ENCODE results near the gene SLC11A2.
A peak's percentile ranks its signal among the peaks of the same experiment; 100 is the strongest.
"Not testable (repeated sequence)": the region's sequence is repeated elsewhere in the genome, so short reads cannot be mapped to it uniquely, and the experiment has no call there.

SLC11A2 gene

GRCh38 chr12:51025338-51025835 is 797 bp downstream of the SLC11A2 start:
- no peak for DNase-seq (ENCODE audit: low spot score)

- no peak for DNase-seq (ENCODE audit: low spot score)
These were observed 2.4 kb downstream of the SLC11A2 start for GRCh38 chr12:51023625-51024382.

DNA sequence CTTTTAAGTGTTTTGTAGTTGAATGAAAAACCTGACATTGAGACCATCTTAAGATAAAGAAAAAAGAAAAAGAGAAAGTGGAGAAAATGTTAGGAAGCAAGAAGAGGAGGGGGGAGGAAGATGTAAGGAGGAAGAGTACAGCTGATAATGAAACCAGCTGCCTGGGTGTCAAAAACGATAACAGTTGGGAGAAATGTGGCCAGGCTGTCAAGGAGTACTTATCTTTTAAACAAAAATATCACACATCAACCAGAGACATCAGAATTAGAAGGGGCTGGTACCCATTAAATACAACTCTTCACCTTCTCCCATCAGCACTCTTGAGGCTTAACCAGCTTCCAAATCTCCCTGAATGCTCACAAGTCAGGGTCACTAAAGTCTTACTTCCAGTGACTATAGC is 4.5 kb downstream of the SLC11A2 start:
- no peak for DNase-seq (ENCODE audit: low spot score)

DNA sequence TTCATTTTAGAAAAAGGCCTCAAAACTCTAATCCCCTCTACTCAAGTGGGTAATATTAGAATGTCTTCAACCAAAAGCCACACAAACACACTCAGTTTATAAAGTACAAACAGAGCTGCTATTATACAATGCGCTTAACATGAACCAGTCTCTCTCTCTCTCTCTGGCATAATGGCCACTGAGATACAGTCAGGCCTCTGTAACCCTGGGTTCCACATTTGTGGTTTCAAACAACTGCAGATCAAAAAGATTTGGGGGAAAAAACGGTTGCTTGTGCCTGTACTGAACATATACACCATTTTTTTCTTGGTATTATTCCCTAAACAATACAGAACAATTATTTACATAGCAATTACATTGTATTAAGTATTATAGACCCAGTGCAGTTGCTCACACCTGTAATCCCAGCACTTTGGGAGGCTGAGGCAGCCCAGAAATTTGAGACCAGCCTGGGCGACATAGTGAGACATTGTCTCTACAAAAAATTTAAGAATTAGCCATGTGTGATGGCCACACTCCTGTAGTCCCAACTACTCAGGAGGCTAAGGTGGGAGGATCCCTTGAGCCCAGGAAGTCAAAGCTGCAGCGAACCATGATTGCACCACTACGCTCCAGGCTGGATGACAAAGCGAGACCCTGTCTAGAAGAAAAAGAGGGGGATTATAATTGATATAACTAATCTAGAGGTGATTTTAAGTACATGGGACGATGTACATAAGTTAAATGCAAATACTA is 5.6 kb downstream of the SLC11A2 start:
- DNase-seq (ENCODE audit: low spot score): peak; percentile 74

GRCh38 chr12:51019927-51020326 is 6.3 kb downstream of the SLC11A2 start:
- DNase-seq (ENCODE audit: low spot score): no peak

DNA sequence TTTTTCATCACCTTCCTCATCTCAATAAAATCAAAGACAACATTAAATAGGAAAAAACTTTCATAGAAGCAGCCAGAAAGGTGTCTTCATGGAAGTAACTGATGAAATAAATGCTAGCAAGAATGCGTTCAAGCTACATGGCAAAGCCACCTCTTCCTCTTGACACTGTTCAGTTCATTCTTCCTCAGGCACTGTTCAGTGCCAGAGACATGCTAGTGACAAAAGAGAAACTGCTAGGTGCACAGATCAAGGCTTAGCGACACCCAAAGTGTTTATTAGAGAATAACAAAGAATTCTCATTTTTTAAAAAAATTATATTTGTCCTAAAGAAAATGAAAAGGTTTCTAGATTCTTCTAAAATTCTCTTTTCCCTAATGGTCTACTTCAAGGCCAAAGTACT is 7.2 kb downstream of the SLC11A2 start:
- no peak for DNase-seq (ENCODE audit: low spot score)

DNA sequence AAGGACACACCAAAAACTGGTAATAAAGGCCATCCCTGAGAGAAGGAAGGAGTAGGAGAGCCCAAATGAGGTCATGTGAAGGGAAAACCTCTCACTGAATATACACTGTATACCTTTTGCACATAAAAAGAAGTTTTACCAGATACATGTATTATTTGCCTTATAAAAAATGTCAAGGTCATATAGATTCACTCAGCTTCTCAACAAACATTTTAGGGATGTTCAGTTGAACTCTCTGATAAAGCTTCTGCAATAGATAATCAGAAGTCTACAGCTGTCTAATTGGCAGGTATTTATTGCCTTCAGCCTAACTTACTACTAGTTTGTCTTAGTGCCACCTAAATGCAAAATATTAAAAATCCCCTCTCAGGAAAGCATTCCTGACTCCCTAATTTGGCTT is 8.7 kb downstream of the SLC11A2 start:
- no peak for DNase-seq (ENCODE audit: low spot score)

- not testable (repeated sequence) for DNase-seq (ENCODE audit: low spot score)
These were observed 11.7 kb downstream of the SLC11A2 start for GRCh38 chr12:51014467-51014866.

GRCh38 chr12:51013441-51013840 is 12.7 kb downstream of the SLC11A2 start:
- no peak for DNase-seq (ENCODE audit: low spot score)

DNA sequence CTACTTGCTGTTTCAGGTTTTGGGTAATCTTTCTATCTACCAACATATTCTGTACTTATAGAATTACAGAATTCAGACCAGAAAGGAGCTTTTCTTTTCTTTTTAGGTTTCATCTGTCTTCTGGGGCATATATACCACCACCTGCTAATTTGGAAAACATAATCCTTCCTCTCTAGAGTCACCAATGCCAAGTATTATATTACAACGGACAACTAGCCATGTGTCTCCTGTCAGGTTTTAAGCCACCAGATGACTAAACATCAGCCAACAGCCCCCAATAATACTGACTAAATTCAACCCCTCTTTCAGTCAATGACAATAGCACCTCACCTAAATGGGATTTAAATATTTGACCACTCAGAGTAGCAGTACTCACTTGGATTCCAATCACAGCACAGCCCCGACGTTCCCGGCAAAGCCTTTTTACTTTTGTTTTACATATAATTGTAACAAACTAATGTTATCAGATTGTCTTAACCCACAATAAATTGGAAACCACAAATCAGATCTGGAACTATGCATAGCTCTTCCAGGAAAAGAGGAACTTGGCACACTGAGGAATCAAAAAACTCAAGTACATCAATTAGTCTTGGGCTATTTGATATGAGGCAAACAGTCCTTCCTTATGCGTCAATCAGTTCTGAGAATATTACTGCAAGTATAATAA is 13.5 kb downstream of the SLC11A2 start:
- DNase-seq (ENCODE audit: low spot score): no peak

GRCh38 chr12:51011955-51012354 is 14.2 kb downstream of the SLC11A2 start:
- no peak for DNase-seq (ENCODE audit: low spot score)

GRCh38 chr12:51009056-51009440 is 17.1 kb downstream of the SLC11A2 start:
- DNase-seq (ENCODE audit: low spot score): peak; percentile 88

DNA sequence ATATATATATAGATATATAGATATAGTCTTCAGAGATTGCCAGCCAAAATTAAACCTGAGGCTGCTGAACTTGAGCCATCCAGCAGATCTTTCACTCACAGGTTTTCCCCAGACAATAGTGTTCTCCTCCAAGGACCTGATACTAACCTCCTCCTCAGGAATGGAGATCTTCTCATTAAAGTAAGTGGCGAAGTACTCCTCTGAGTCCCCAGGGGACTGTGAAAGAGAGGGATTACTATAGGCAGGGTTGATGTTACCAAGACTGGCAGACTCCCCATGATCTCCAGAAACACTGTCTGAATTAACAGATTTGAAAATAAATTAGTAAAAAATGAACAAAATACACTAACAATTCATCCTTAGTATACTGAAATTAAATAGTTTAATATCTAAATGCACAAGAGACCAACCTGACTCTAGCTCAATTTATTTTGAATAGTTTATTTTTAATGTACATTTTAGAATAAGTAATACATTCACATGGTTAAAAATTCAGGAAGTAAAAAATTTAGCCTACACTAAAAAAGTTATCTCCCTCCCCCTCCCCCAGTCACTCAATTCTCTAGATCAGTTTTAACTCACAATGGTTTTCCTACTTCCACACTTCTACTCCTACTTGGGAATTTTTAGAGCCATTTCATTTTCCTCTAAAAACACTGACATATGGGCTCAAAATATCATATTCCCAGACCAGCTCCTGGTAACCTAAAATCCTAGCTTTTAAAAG is 17.7 kb downstream of the SLC11A2 start:
- no peak for DNase-seq (ENCODE audit: low spot score)

GRCh38 chr12:51005671-51006070 is 20.5 kb downstream of the SLC11A2 start:
- DNase-seq (ENCODE audit: low spot score): no peak

DNA sequence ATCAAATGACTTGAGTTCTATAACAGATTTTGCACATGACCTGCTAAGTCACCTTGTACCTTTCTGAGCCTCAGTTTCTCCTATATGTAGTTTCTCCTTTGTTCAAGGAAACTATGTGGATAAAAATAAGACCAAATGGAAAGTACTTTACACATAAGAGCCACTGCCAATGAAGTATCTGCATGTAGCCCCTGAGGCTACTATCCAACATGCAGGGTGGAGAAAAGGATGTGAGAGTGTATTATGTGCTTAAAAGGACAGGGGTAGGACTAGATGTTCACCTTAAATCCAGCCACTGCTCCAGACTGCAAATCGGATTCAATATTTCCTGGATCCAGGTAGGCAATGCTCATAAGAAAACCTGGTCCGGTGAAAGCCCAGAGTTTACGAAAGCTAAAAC is 21.2 kb downstream of the SLC11A2 start:
- no peak for DNase-seq (ENCODE audit: low spot score)

GRCh38 chr12:51004504-51004903 is 21.7 kb downstream of the SLC11A2 start:
- no peak for DNase-seq (ENCODE audit: low spot score)

GRCh38 chr12:51001799-51002198 is 24.4 kb downstream of the SLC11A2 start:
- DNase-seq (ENCODE audit: low spot score): no peak

- no peak for DNase-seq (ENCODE audit: low spot score)
These were observed 25.9 kb downstream of the SLC11A2 start for GRCh38 chr12:51000245-51000644.

DNA sequence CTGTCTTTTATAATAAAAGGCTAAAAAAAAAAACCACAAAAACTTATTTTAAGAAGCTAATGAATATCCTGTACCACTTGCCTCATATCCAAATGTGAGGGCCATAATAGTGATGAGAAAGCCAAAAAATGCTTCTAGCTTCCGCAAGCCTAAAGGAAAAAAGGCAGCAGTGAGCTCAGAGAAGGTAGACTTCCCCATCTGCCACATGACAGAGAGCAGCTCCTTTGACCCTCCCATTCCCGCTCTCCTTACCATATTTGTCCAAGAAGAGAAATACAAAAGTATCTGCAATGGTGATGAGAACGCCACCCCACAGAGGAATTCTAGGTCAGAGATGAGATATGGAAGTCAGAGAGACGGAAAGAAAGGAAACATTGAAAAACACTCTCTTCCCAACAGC is 27.1 kb downstream of the SLC11A2 start:
- no peak for DNase-seq (ENCODE audit: low spot score)

GRCh38 chr12:50992819-50993218 is 33.4 kb downstream of the SLC11A2 start:
- peak; percentile 55 for DNase-seq (ENCODE audit: low spot score)

DNA sequence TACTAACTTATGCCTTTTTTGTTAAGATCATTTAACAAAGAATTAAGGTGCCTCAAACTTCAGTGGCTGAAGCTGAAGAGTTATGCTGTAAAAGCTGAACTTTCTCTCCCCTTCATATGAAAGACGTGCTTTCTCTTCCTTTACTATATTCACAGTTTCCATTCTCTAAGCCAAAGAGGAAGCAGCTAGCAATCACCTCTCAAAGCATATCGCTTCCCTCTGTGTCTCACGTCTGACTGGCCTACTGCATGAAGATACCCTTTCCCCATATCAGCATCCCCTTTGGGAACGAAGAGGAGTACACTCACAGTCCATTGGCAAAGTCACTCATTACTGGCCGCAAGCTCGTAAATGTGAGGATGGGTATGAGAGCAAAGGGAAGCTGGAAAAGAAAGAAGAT is 34.9 kb downstream of the SLC11A2 start:
- DNase-seq (ENCODE audit: low spot score): no peak

GRCh38 chr12:50990791-50991190 is 35.4 kb downstream of the SLC11A2 start:
- DNase-seq (ENCODE audit: low spot score): no peak
